GM12878 (cell line): ENCODE measurements around the gene DNAI7. TPM values are rescaled to one million over a fixed set of nuclear protein-coding genes. Genes with fewer than 3 reads are reported as not detected.

Experiments
- EZH2 ChIP-seq: IDR thresholded peaks from 2 replicates; pipeline ENCODE4 v1.6.1; 2012; ENCODE audit warnings: low read depth, mild to moderate bottlenecking, control low read depth, inconsistent platforms, low read length, borderline replicate concordance; ENCODE audit not compliant: control insufficient read depth
- HCFC1 ChIP-seq: fragments of 150-350 bp; IDR thresholded peaks from 2 replicates; pipeline ENCODE4 v1.6.1; 2014; ENCODE audit warnings: low read length
- MEF2A ChIP-seq: IDR thresholded peaks from 2 replicates; pipeline ENCODE4 v1.6.1; 2011; ENCODE audit warnings: low read depth, mild to moderate bottlenecking, low read length, moderate library complexity; ENCODE audit not compliant: insufficient read depth
- MTA2 ChIP-seq: fragments of 450-650 bp; IDR thresholded peaks from 2 replicates; pipeline ENCODE4 v1.6.1; 2016; ENCODE audit warnings: low read depth, mild to moderate bottlenecking, moderate library complexity
- NFYA ChIP-seq: IDR thresholded peaks from 2 replicates; pipeline ENCODE4 v1.6.1; 2011; ENCODE audit warnings: low read depth, mild to moderate bottlenecking, low read length, improper control_type of control experiment, borderline replicate concordance
- PAX8 ChIP-seq: fragments of 450-650 bp; IDR thresholded peaks from 2 replicates; pipeline ENCODE4 v1.6.1; 2017; ENCODE audit warnings: mild to moderate bottlenecking, moderate library complexity
- PML ChIP-seq: IDR thresholded peaks from 2 replicates; pipeline ENCODE4 v1.6.1; 2012; ENCODE audit warnings: low read length, inconsistent platforms
- SIX5 ChIP-seq: IDR thresholded peaks from 2 replicates; pipeline ENCODE4 v1.6.1; 2011; ENCODE audit warnings: mild to moderate bottlenecking, low read depth, low read length, moderate library complexity; ENCODE audit not compliant: severe bottlenecking
- SREBF1 ChIP-seq: IDR thresholded peaks from 2 replicates; pipeline ENCODE4 v1.6.1; 2012; ENCODE audit warnings: mild to moderate bottlenecking, low read length
- SREBF2 ChIP-seq: IDR thresholded peaks from 2 replicates; pipeline ENCODE4 v1.6.1; 2012; ENCODE audit warnings: mild to moderate bottlenecking, low read length
- STAT1 ChIP-seq: fragments of 450-650 bp; conservative IDR thresholded peaks from 2 replicates; pipeline ENCODE4 v1.6.1; 2014; ENCODE audit warnings: antibody characterized with exemption, mild to moderate bottlenecking
- STAT3 ChIP-seq: IDR thresholded peaks from 2 replicates; pipeline ENCODE4 v1.6.1; 2011; ENCODE audit warnings: low read depth, low read length, improper control_type of control experiment
- WRNIP1 ChIP-seq: IDR thresholded peaks from 2 replicates; pipeline ENCODE4 v1.6.1; 2011; ENCODE audit warnings: low read depth, low read length, improper control_type of control experiment, borderline replicate concordance
- ZNF274 ChIP-seq: IDR thresholded peaks from one replicate; pipeline ENCODE4 v1.8.0; 2011; ENCODE audit not compliant: insufficient read length, insufficient read depth
- ZNF622 ChIP-seq: fragments of 450-650 bp; IDR thresholded peaks from 2 replicates; pipeline ENCODE4 v1.6.1; 2017; ENCODE audit warnings: mild to moderate bottlenecking, inconsistent platforms
- polyA plus RNA-seq, 11 experiments: library from polyadenylated mRNA; depleted of rRNA in 4 of 11; unstranded in 6 of 11; stranded (reverse) in 5 of 11; fragments of >200 nt; fragmentation: Nextera tagmentation in 4 of 11; fragmentation: Illumina TruSeq in 1 of 11; extraction: Ambion mirVana in 4 of 11; extraction: Trizol in 1 of 11; gene quantifications; 1 replicate in 1 of 11; 2 replicates in 10 of 11; pipeline versions ENCODE4 v1.2.1 to v1.2.3, GENCODE V29; 2011 to 2016; ENCODE audit warnings: inconsistent platforms in 2 of 11, missing spikeins in 2 of 11, low read depth in 1 of 11
- total RNA-seq, 4 experiments: library from RNA; depleted of rRNA in 3 of 4; stranded (reverse); fragments of >200 nt in 3 of 4; fragmentation: Illumina TruSeq in 1 of 4; extraction: Trizol in 1 of 4; gene quantifications; 2 replicates each; pipeline versions ENCODE4 v1.2.1 to v1.2.3, GENCODE V29; 2013 to 2021
- TF ChIP-seq, protein P1 (sequence below): IDR thresholded peaks from 2 replicates; pipeline ENCODE4 v1.6.1; 2012; ENCODE audit warnings: low read depth, low read length, improper control_type of control experiment
- TF ChIP-seq, protein P2 (sequence below): fragments of 450-650 bp; IDR thresholded peaks from 2 replicates; pipeline ENCODE4 v1.6.1; 2017; ENCODE audit warnings: mild to moderate bottlenecking, moderate library complexity
- TF ChIP-seq, protein P3 (sequence below): IDR thresholded peaks from 2 replicates; pipeline ENCODE4 v1.6.1; 2012; ENCODE audit warnings: low read depth, low read length, improper control_type of control experiment
- TF ChIP-seq, protein P4 (sequence below): fragments of 450-650 bp; IDR thresholded peaks from 2 replicates; pipeline ENCODE4 v1.6.1; 2016; ENCODE audit warnings: mild to moderate bottlenecking
- TF ChIP-seq, protein P5 (sequence below): fragments of 450-650 bp; IDR thresholded peaks from 2 replicates; pipeline ENCODE4 v1.6.1; 2017; ENCODE audit warnings: mild to moderate bottlenecking

The DNAI7 gene
- total and polyA plus RNA-seq, 10 of the 15 experiments (the other 5 are each of a cell fraction or from before 2014, with no cell fraction given): 0.05 to 0.48 (median 0.13) TPM; not detected in 4

DNA sequence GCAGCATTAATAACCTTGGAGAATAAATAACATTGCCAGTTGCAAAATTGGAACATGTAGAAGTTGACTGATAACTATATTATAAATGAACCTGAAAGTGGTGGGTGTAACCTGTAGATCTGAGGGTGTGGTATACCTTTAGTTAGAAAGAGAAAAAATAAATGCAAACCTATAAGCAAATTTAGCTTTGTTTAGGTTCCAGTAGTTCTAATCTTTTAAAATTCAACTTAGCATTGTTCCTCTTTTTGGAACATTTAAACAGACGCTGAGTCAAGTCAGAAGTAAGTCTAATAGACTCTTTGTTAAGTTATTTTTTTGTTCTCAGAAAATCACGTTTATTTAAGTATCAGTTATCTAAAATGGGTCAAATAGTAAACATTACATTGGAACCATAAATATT is 120.0 kb downstream of the DNAI7 start (continued):
- TF ChIP-seq ZNF622: no peak
- TF ChIP-seq MTA2: peak; percentile 69; the same call in 1 of the 2 replicates
- TF ChIP-seq ZNF274: no peak
- TF ChIP-seq, protein P1, sequence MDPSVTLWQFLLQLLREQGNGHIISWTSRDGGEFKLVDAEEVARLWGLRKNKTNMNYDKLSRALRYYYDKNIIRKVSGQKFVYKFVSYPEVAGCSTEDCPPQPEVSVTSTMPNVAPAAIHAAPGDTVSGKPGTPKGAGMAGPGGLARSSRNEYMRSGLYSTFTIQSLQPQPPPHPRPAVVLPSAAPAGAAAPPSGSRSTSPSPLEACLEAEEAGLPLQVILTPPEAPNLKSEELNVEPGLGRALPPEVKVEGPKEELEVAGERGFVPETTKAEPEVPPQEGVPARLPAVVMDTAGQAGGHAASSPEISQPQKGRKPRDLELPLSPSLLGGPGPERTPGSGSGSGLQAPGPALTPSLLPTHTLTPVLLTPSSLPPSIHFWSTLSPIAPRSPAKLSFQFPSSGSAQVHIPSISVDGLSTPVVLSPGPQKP: no peak
- TF ChIP-seq, protein P2, sequence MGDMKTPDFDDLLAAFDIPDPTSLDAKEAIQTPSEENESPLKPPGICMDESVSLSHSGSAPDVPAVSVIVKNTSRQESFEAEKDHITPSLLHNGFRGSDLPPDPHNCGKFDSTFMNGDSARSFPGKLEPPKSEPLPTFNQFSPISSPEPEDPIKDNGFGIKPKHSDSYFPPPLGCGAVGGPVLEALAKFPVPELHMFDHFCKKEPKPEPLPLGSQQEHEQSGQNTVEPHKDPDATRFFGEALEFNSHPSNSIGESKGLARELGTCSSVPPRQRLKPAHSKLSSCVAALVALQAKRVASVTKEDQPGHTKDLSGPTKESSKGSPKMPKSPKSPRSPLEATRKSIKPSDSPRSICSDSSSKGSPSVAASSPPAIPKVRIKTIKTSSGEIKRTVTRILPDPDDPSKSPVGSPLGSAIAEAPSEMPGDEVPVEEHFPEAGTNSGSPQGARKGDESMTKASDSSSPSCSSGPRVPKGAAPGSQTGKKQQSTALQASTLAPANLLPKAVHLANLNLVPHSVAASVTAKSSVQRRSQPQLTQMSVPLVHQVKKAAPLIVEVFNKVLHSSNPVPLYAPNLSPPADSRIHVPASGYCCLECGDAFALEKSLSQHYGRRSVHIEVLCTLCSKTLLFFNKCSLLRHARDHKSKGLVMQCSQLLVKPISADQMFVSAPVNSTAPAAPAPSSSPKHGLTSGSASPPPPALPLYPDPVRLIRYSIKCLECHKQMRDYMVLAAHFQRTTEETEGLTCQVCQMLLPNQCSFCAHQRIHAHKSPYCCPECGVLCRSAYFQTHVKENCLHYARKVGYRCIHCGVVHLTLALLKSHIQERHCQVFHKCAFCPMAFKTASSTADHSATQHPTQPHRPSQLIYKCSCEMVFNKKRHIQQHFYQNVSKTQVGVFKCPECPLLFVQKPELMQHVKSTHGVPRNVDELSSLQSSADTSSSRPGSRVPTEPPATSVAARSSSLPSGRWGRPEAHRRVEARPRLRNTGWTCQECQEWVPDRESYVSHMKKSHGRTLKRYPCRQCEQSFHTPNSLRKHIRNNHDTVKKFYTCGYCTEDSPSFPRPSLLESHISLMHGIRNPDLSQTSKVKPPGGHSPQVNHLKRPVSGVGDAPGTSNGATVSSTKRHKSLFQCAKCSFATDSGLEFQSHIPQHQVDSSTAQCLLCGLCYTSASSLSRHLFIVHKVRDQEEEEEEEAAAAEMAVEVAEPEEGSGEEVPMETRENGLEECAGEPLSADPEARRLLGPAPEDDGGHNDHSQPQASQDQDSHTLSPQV: no peak
- TF ChIP-seq PML: peak; percentile 27; the same call in 1 of the 2 replicates
- no peak for TF ChIP-seq STAT1
- TF ChIP-seq, protein P3, sequence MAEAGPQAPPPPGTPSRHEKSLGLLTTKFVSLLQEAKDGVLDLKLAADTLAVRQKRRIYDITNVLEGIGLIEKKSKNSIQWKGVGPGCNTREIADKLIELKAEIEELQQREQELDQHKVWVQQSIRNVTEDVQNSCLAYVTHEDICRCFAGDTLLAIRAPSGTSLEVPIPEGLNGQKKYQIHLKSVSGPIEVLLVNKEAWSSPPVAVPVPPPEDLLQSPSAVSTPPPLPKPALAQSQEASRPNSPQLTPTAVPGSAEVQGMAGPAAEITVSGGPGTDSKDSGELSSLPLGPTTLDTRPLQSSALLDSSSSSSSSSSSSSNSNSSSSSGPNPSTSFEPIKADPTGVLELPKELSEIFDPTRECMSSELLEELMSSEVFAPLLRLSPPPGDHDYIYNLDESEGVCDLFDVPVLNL: no peak
- no peak for TF ChIP-seq PAX8
- no peak for TF ChIP-seq WRNIP1
- no peak for TF ChIP-seq SIX5
- TF ChIP-seq, protein P4, sequence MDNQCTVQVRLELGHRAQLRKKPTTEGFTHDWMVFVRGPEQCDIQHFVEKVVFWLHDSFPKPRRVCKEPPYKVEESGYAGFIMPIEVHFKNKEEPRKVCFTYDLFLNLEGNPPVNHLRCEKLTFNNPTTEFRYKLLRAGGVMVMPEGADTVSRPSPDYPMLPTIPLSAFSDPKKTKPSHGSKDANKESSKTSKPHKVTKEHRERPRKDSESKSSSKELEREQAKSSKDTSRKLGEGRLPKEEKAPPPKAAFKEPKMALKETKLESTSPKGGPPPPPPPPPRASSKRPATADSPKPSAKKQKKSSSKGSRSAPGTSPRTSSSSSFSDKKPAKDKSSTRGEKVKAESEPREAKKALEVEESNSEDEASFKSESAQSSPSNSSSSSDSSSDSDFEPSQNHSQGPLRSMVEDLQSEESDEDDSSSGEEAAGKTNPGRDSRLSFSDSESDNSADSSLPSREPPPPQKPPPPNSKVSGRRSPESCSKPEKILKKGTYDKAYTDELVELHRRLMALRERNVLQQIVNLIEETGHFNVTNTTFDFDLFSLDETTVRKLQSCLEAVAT: no peak
- no peak for TF ChIP-seq HCFC1
- TF ChIP-seq, protein P5, sequence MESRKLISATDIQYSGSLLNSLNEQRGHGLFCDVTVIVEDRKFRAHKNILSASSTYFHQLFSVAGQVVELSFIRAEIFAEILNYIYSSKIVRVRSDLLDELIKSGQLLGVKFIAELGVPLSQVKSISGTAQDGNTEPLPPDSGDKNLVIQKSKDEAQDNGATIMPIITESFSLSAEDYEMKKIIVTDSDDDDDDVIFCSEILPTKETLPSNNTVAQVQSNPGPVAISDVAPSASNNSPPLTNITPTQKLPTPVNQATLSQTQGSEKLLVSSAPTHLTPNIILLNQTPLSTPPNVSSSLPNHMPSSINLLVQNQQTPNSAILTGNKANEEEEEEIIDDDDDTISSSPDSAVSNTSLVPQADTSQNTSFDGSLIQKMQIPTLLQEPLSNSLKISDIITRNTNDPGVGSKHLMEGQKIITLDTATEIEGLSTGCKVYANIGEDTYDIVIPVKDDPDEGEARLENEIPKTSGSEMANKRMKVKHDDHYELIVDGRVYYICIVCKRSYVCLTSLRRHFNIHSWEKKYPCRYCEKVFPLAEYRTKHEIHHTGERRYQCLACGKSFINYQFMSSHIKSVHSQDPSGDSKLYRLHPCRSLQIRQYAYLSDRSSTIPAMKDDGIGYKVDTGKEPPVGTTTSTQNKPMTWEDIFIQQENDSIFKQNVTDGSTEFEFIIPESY: no peak
- no peak for TF ChIP-seq EZH2
- peak; percentile 90 for TF ChIP-seq MEF2A
- TF ChIP-seq SREBF2: no peak
- TF ChIP-seq STAT3: no peak; the same call in 1 of the 2 replicates
- no peak for TF ChIP-seq SREBF1
- no peak for TF ChIP-seq NFYA
